Natural killer cell treated with Interleukin-12 subunit alpha and Interleukin-12 subunit beta and Interleukin-15 and Interleukin-18, amount 100 ng/mL, for 72 hours (primary cell): Measurements from ENCODE around the gene PPP4R2. TPM values are rescaled to one million over a fixed set of nuclear protein-coding genes. Genes with fewer than 3 reads are reported as not detected.

Experiments used
- ATAC-seq, 2 donors: fragments of 150-1000 bp; cut with Tn5 transposase in 1 of 2; sonication (Bioruptor Pico), chemical (Tn5 transposase) in 1 of 2; 2 replicates each; pipeline ENCODE4 v1.10.0; 2021
- DNase-seq: peaks from one replicate; pipeline ENCODE4 v3.0.0; 2022; ENCODE audit warnings: low spot score
- H3K27ac Mint-ChIP-seq, 2 donors: 1 replicate in 1 of 2; 2 replicates in 1 of 2; pipeline ENCODE4 v1.8.0; 2022; ENCODE audit warnings: mixed read lengths in 2 of 2, mild to moderate bottlenecking in 1 of 2, moderate library complexity in 1 of 2
- H3K27me3 Mint-ChIP-seq, 2 donors: 1 replicate in 1 of 2; 2 replicates in 1 of 2; pipeline ENCODE4 v1.8.0; 2022; ENCODE audit warnings: mixed read lengths in 2 of 2
- H3K36me3 Mint-ChIP-seq: one replicate; pipeline ENCODE4 v1.8.0; 2022; ENCODE audit warnings: mixed read lengths
- H3K4me1 Mint-ChIP-seq, 2 donors: 1 replicate in 1 of 2; 2 replicates in 1 of 2; pipeline ENCODE4 v1.8.0; 2022; ENCODE audit warnings: low read depth in 2 of 2, mixed read lengths in 2 of 2, mild to moderate bottlenecking in 1 of 2
- H3K4me3 Mint-ChIP-seq: one replicate; pipeline ENCODE4 v1.8.0; 2022; ENCODE audit warnings: mixed read lengths
- H3K9me3 Mint-ChIP-seq: 2 replicates; pipeline ENCODE4 v1.8.0; 2022; ENCODE audit warnings: mixed read lengths
- total RNA-seq, 2 donors: library from RNA; stranded (reverse); gene quantifications; one replicate each; pipeline ENCODE4 v1.2.3, GENCODE V29; 2022

The PPP4R2 gene
- total RNA-seq, 2 donors from 2014 or later = 126 to 128 TPM

DNA sequence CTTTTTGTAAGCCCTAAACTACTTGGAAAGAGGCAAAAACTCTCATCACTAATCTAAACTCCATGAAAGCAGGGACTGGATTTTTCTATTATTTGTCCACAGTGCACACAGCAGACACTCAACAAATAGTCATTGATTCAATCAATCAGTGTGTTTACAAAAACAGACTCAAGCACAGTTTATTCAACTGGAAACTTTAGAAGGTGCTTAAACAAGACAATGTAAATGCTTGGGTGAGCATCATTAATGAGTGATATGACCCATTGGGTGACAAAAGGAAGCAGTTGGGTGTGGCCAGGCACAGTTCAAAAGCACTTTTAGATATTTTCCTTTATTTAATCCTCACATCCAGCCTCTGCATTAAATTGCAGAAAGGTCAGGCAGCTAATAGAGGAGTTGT, 32.0 kb upstream of the PPP4R2 start:
- DNase-seq (no peak), ATAC-seq (no peak)
- Mint-ChIP-seq H3K27ac (no peak overlapping the region), H3K36me3 (no peaks in the 10 kb centered on the region), H3K4me1 (peaks cover 10 to 20% of the 10 kb centered on the region in 2 donors), H3K27me3 (peaks cover 6 to 8% of the 10 kb centered on the region in 2 donors), H3K9me3 (no peaks in the 10 kb centered on the region), H3K4me3 (no peak overlapping the region)

DNA sequence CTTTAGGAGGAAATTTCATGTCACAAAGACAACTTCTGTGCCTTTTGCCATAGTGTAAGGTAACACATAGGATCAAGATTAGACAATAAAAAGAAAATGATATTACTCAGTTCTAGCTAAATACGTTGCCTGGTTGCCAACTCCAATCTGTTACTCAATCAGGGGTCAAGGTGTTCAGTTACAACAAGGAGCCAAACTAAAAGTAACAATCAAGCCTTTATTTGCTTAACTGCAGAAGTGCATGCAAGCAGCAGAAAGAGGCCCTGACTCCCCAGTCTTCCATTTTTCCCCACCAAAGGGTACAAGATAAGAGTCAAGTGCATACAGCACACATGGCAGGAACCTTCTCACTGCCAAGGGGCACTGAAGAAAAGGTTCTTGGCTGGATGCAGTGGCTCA, 28.3 kb upstream of the PPP4R2 start:
- no peak for ATAC-seq
- Mint-ChIP-seq H3K4me1 (peaks cover 19 to 20% of the 10 kb centered on the region in 2 donors), H3K27ac (no peak overlapping the region), H3K27me3 (no peaks in the 10 kb centered on the region), H3K36me3 (no peaks in the 10 kb centered on the region), H3K4me3 (no peak overlapping the region), H3K9me3 (no peaks in the 10 kb centered on the region)
- DNase-seq = no peak

DNA sequence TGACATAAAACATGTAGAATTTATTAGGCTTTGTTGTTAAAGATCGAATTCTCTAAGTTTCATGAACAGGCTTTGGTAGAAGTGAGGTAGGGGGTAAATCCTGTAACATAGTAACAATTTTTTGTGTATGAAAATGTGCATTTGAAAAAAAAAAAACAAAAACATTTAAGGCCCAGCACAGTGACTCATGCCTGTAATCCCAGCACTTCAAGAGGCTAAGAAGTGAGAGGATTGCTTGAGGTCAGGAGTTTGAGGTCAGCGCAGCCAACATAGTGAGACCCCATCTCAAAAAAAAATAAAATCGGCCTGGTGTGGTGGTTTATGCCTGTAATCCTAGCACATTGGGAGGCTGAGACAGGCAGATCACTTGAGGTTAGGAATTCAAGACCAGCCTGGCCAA, 26.8 kb upstream of the PPP4R2 start:
- Mint-ChIP-seq H3K27ac (no peak overlapping the region), H3K36me3 (no peaks in the 10 kb centered on the region), H3K9me3 (no peaks in the 10 kb centered on the region), H3K27me3 (no peaks in the 10 kb centered on the region), H3K4me1 (peaks cover 19 to 21% of the 10 kb centered on the region in 2 donors), H3K4me3 (no peak overlapping the region)
- ATAC-seq (no peak), DNase-seq (no peak)

DNA sequence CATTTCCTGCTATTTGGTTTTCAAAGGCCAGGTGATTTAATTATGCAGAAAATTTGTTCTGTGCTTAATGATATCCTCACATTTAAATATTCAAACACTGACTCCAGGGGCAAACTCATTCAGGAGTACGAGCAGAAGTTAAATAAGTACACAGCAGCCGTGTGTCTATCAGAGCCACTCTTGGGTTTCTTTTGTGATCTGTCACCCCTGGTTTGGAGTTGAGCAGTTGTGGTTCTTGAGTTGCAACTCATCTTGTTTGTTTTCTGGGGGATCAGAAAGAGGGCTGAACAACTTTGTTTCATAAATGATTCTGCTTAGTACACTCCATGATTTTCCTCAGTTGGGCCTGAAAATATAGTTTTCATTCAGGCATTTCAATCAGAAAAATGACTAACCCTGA, 25.7 kb upstream of the PPP4R2 start:
- no peak for ATAC-seq
- H3K36me3 Mint-ChIP-seq = no peaks in the 10 kb centered on the region
- H3K27ac Mint-ChIP-seq = no peak overlapping the region
- DNase-seq = no peak
- H3K9me3 Mint-ChIP-seq = no peaks in the 10 kb centered on the region
- peaks cover 11 to 12% of the 10 kb centered on the region in 2 donors for H3K4me1 Mint-ChIP-seq
- H3K27me3 Mint-ChIP-seq = no peaks in the 10 kb centered on the region
- H3K4me3 Mint-ChIP-seq = no peak overlapping the region

DNA sequence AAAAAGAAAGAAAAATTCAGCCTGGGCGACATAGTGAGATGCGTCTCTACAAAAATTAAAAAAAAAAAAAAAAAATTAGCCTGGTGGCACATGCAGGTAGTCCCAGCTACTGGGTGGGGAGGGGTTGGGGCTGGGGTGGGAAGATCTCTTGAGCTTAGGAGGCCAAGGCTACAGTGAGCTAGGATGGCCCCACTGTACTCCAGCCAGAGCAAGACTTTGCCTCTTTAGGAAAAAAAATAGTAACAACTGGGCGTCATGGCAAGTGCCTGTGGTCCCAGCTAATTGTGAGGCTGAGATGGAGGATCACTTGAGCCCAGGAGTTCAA, 23.9 kb upstream of the PPP4R2 start:
- Mint-ChIP-seq H3K4me1 (peaks cover 16 to 24% of the 10 kb centered on the region in 2 donors), H3K27ac (peak overlapping the region in 1 of 2 donors; percentile 38), H3K4me3 (no peak overlapping the region), H3K9me3 (no peaks in the 10 kb centered on the region), H3K36me3 (no peaks in the 10 kb centered on the region), H3K27me3 (no peaks in the 10 kb centered on the region)
- no peak for ATAC-seq
- DNase-seq = no peak

DNA sequence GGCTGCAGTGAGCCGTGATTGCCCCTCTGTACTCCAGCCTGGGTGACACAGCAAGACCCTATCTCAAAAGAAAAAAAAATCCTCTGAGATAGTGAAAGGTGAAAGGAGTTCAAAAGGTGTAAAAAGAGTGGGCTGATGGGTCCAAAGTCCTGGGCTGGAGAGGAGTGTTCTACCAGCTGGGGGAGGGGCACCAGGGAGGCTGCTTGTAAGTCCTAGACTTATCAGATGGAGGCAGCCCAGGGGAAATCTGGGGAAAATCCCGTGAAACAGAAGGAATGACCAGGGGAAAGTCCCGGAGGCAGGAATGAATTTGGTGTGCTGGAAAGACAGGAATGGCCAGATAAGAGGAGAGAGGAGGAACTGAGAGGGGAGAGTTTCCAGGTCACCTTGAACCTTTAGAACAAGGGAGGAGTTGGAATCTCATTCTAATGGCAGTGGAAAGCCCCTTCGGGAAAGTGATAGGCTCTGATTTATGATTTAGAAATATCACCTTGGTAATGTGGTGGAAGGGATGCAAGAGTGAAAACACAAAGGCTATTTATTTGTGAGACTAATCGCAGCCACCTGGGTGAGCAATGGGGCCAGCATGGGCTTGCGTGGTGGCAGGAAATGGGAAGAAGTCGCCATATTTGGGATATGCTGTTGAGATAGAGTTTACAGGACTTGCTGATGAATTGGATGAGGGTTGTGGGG, 23.4 kb upstream of the PPP4R2 start:
- no peaks in the 10 kb centered on the region for H3K27me3 Mint-ChIP-seq
- peaks cover 16 to 26% of the 10 kb centered on the region in 2 donors for H3K4me1 Mint-ChIP-seq
- H3K4me3 Mint-ChIP-seq = no peak overlapping the region
- DNase-seq = no peak
- ATAC-seq = no peak
- H3K27ac Mint-ChIP-seq = peak overlapping the region in 1 of 2 donors; percentile 38
- H3K9me3 Mint-ChIP-seq = no peaks in the 10 kb centered on the region
- H3K36me3 Mint-ChIP-seq = no peaks in the 10 kb centered on the region

DNA sequence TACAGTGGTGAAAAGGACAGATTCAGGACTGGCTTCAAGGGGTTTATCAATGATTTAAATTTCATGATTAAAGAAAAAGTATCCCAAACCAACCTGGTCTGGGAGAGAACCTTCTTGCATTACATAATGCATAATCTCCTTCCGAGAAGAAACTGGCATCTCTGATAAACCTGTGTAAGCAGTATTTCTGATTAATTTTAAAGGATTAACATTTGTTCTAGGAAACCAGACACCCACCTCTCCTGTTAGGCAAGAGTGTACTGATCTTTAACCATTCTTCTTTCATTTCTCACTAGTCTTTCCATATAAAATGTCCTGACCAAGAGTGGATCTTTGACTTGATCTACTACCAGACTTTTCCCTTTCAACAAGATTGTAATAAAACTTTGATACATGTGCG, 22.8 kb upstream of the PPP4R2 start:
- Mint-ChIP-seq H3K4me3 (no peak overlapping the region), H3K4me1 (peaks cover 16 to 26% of the 10 kb centered on the region in 2 donors), H3K27me3 (no peaks in the 10 kb centered on the region), H3K9me3 (no peaks in the 10 kb centered on the region), H3K36me3 (no peaks in the 10 kb centered on the region), H3K27ac (peak overlapping the region in 1 of 2 donors; percentile 38)
- ATAC-seq = no peak
- no peak for DNase-seq

DNA sequence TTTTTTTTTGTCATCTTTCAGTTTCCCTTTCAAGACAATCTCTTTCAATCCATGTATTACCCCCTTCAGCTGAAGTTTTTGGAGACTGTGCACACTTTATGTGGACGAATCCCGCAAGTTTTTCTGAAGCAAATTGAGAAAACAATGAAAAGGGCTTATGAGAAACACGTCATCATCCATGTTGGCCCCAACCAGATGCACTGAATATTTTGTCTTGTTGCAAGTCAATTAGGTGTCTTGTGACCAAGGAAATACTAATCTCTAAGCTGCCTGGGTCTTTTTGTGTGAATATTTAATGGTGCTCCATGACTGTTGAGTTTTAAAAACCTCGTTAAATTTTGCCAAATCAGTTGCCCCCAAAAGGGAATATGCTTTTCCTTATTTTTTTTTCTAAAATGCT, 21.7 kb upstream of the PPP4R2 start:
- no peak for DNase-seq
- no peaks in the 10 kb centered on the region for H3K36me3 Mint-ChIP-seq
- H3K27ac Mint-ChIP-seq = no peak overlapping the region
- peak overlapping the region; percentile 28 for H3K4me3 Mint-ChIP-seq
- peaks cover 5 to 6% of the 10 kb centered on the region in 2 donors for H3K27me3 Mint-ChIP-seq
- peaks cover 19 to 26% of the 10 kb centered on the region in 2 donors for H3K4me1 Mint-ChIP-seq
- H3K9me3 Mint-ChIP-seq = no peaks in the 10 kb centered on the region
- no peak for ATAC-seq

DNA sequence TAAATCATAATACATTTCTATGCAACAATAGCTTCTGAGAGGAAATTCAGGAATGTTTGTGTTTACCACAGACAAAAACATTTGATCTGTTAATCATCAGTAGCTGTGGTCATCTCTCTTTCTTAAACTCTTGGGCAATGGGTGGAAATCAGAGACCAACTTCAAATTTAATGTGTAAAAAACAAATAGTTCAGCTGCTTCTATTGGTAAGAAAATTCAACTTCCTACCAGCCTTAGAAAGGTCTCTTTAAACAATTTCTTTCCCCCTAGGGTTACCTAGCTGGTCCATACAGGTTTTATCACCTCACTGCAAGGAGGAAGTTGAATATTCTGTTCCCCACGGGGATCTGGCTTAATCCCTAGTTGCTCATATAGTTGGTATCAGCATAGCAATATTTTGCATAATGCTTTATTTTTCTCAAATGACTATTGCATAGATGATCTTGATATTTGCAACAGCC, 20.3 kb upstream of the PPP4R2 start:
- Mint-ChIP-seq H3K36me3 (no peaks in the 10 kb centered on the region), H3K4me3 (peak overlapping the region; percentile 55), H3K27ac (peak overlapping the region; percentile 82 to 95), H3K27me3 (peaks cover 7 to 8% of the 10 kb centered on the region in 2 donors), H3K9me3 (no peaks in the 10 kb centered on the region), H3K4me1 (peaks cover 19 to 26% of the 10 kb centered on the region in 2 donors)
- DNase-seq (no peak), ATAC-seq (no peak)

DNA sequence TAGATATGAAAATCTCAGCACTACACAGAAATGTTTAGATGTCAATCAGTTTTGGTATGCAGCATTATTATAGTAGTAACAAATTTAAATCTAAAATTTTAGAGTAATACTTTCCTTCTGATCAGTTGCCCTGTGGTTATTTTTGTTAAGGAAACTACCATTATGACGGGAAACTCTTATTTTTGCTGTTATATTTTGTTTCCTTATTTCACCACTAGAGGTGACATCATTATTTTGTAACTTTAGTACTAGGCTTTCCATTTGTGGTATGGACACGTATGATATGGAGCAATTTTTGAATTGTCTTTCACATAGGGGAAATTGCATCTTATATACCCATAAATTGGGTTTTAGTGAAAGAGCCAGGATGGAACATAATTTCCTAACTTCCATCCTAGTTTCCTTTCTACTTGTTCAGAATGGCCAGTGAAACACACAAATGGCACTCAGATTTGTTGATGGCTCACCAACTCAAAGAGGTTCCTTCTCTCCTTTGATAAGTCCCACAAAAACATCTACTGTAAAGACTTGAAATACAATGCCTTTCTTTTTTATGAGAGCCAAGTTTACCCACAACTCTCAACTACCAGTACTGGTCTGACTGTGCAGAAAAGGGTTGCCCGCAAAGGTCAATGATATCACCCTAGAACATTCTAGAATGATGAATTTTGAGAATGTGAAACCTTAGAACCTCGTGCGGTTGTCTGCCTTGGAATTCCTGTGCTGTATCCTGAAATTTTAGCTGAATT, 19.4 kb upstream of the PPP4R2 start:
- ATAC-seq (peak; percentile 83 to 86), DNase-seq (no peak)
- no peaks in the 10 kb centered on the region for H3K9me3 Mint-ChIP-seq
- peak overlapping the region; percentile 93 to 95 for H3K27ac Mint-ChIP-seq
- peak overlapping the region; percentile 55 for H3K4me3 Mint-ChIP-seq
- no peaks in the 10 kb centered on the region for H3K36me3 Mint-ChIP-seq
- H3K27me3 Mint-ChIP-seq = peaks cover 7 to 8% of the 10 kb centered on the region in 2 donors
- peaks cover 19 to 21% of the 10 kb centered on the region in 2 donors for H3K4me1 Mint-ChIP-seq

DNA sequence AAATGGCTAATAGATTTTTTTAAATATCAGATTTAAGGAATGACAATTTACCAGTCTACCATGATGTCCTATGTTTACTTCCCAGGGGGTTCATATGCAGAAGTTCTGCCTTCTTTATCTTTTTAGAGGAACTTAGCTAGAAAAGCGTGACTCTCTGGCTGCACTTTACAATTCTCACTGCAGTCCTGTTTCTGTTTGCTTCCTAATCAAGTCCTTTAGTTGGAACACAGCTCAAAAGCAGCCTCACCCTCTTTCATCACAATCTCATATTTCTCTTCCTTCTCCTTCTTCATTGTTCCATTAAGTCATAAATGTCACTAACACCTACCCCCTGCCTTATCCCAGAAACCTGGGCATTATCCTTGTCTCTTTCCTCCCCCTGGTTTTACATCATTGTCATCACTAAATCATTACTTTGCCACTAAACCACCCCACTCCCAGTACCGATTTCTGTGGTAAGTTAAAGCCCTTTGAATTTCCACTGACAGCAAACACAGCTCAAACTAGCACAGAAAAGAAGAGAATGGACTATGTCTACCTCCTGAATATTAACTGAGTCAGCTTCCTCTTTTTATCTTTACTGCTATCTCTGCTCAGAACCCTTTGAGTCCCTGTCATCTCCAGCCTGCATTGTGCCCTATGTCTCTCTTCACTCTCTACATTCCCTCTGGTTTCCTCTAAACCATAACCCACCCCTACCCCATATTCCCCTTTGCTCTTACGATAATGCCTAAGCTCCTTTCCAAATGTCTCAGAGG, 13.8 kb upstream of the PPP4R2 start:
- Mint-ChIP-seq H3K4me1 (peaks cover 5% of the 10 kb centered on the region in 2 donors), H3K9me3 (peaks cover 3% of the 10 kb centered on the region), H3K36me3 (peaks cover 4% of the 10 kb centered on the region), H3K27me3 (peaks cover 16 to 24% of the 10 kb centered on the region in 2 donors), H3K4me3 (no peak overlapping the region), H3K27ac (no peak overlapping the region)
- no peak for ATAC-seq
- no peak for DNase-seq

DNA sequence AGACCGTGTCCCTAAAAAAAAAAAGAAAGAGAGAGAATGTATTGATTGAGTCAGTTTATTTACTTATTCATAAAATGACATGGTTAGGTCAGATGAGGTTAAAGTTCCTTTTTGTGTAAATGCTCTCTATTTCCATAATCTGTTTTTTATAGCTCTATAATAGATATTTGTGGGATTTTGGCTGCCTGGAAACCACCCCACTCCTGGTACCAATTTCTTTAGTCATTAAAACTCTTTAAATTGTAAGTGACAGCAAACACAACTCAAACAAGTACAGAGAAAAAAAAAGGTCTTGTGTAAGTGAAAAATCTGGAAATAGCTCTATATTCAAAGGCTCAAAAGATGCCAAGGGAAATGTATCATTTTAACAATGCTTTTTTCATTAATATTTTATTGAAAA, 11.0 kb upstream of the PPP4R2 start:
- no peak for DNase-seq
- Mint-ChIP-seq H3K36me3 (peaks cover 4% of the 10 kb centered on the region), H3K27ac (no peak overlapping the region), H3K9me3 (peaks cover 3% of the 10 kb centered on the region), H3K4me1 (peaks cover 2 to 5% of the 10 kb centered on the region in 2 donors), H3K4me3 (no peak overlapping the region), H3K27me3 (peaks cover 9 to 16% of the 10 kb centered on the region in 2 donors)
- no peak for ATAC-seq

DNA sequence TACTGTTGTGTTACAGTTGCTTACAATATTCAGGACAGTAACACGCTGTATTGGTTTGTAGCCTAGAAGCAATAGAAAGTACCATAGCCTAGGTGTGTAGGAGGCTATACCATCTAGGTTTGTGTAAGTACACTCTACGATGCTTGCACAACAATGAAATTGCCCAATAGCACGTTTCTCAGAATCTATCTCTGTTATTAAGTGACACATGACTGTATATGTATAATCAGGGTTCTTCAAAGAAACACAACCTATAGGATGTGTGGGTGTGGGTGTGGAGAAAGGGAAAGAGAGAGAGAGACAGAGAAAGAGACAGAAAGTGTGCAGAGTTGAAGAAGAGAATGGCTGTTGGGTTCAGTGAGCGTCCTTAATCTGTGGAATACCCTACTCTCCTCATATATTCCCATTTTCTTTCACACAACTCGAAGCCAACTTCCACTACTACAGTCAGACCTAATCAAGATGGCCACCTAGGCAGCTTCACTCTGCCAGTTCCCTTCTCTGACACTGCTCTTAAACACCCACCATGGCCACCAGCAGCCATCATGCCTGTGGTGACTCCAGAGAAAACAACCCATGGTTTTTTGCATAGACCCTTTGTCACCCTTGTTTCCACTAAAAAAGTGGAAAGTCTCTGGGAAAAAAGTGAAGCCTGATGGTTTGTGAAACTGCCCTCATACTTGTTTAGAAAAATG, 5.8 kb upstream of the PPP4R2 start:
- Mint-ChIP-seq H3K27me3 (no peaks in the 10 kb centered on the region), H3K4me1 (peaks cover 7 to 10% of the 10 kb centered on the region in 2 donors), H3K27ac (peak overlapping the region in 1 of 2 donors; percentile 24), H3K36me3 (no peaks in the 10 kb centered on the region), H3K4me3 (peak overlapping the region; percentile 19), H3K9me3 (no peaks in the 10 kb centered on the region)
- DNase-seq (no peak), ATAC-seq (peak; percentile 65 to 75)
